ENCODE results near the gene PPT2.
"Not testable (repeated sequence)": the region's sequence is repeated elsewhere in the genome, so short reads cannot be mapped to it uniquely, and the experiment has no call there.

Gene PPT2

GRCh38 chr6:32187009-32187709 is 33.2 kb downstream of the PPT2 start:
- no peak for TF ChIP-seq CTCF (IDR thresholded peaks at IDR 0.05; ENCODE audit: low read length, missing control alignments)
- no peak for DNase-seq (ENCODE audit: low read depth)
- H3K4me3 ChIP-seq (replicated peaks; ENCODE audit: low read depth, low read length): no peak overlapping the region

GRCh38 chr6:32187725-32188380 is 33.9 kb downstream of the PPT2 start:
- DNase-seq (ENCODE audit: low read depth): not testable (repeated sequence)
- peak overlapping the region; percentile 82 for H3K4me3 ChIP-seq (replicated peaks; ENCODE audit: low read depth, low read length)

- peak; percentile 26 for DNase-seq (ENCODE audit: low read depth)
- no peak for TF ChIP-seq CTCF (IDR thresholded peaks at IDR 0.05; ENCODE audit: low read length, missing control alignments)
- H3K4me3 ChIP-seq (replicated peaks; ENCODE audit: low read depth, low read length): peak overlapping the region; percentile 82
Observed at GRCh38 chr6:32188381-32189068, 34.6 kb downstream of the PPT2 start.

GRCh38 chr6:32189069-32189741 is 35.3 kb downstream of the PPT2 start:
- no peak for TF ChIP-seq CTCF (IDR thresholded peaks at IDR 0.05; ENCODE audit: low read length, missing control alignments)
- H3K4me3 ChIP-seq (replicated peaks; ENCODE audit: low read depth, low read length): peak overlapping the region; percentile 82
- no peak for DNase-seq (ENCODE audit: low read depth)

- no peak for DNase-seq (ENCODE audit: low read depth)
- peak overlapping the region; percentile 82 for H3K4me3 ChIP-seq (replicated peaks; ENCODE audit: low read depth, low read length)
- no peak for TF ChIP-seq CTCF (IDR thresholded peaks at IDR 0.05; ENCODE audit: low read length, missing control alignments)
Observed at GRCh38 chr6:32189742-32190053, 35.8 kb downstream of the PPT2 start.

GRCh38 chr6:32190054-32190851 is 36.3 kb downstream of the PPT2 start, which contains the start of gene PBX2:
Gene PBX2 (minus strand): TSS chr6:32190202. CDS start chr6:32189915, 287 bp downstream.
- DNase-seq (ENCODE audit: low read depth): peak; percentile 94
- H3K4me3 ChIP-seq (replicated peaks; ENCODE audit: low read depth, low read length): peak within 1 kb of the TSS; percentile 82

More at GRCh38 chr6:32190054-32190851, 36.3 kb downstream of the PPT2 start, which contains the start of gene PBX2:
- TF ChIP-seq CTCF (IDR thresholded peaks at IDR 0.05; ENCODE audit: low read length, missing control alignments): no peak
